ENCODE results near the gene LRP1B.

The LRP1B gene

DNA sequence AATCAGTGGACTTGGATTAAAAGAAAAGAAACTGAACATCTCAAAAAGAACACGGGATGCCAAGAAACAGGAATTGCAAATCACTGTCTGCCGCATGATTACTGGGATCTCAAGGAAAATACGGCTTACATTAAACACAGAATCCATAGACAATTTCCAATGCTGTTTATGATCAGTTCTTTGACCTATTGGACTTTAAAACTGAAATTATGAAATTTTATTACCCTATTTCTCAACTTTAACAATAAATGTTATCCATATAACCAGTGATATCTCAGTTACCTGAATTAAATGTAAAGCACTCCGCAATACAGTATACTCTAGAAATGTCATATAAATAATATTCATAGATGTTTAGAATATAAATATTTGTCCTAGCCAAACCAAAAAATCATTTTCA is 1793.8 kb downstream of the LRP1B start:
- H3K36me3 ChIP-seq: no peaks in the 10 kb centered on the region
- H3K27ac ChIP-seq: no peak overlapping the region
- H3K4me1 ChIP-seq (ENCODE audit: control insufficient read depth in 1 of 2, insufficient read depth in 1 of 2, low read depth in 1 of 2, low read length in 1 of 2): no peaks in the 10 kb centered on the region
- H3K4me3 ChIP-seq (ENCODE audit: low read depth in 1 of 2, low read length in 1 of 2): no peak overlapping the region
- H3K9me3 ChIP-seq: no peaks in the 10 kb centered on the region
- H3K27me3 ChIP-seq: no peaks in the 10 kb centered on the region
- TF ChIP-seq, protein P1, sequence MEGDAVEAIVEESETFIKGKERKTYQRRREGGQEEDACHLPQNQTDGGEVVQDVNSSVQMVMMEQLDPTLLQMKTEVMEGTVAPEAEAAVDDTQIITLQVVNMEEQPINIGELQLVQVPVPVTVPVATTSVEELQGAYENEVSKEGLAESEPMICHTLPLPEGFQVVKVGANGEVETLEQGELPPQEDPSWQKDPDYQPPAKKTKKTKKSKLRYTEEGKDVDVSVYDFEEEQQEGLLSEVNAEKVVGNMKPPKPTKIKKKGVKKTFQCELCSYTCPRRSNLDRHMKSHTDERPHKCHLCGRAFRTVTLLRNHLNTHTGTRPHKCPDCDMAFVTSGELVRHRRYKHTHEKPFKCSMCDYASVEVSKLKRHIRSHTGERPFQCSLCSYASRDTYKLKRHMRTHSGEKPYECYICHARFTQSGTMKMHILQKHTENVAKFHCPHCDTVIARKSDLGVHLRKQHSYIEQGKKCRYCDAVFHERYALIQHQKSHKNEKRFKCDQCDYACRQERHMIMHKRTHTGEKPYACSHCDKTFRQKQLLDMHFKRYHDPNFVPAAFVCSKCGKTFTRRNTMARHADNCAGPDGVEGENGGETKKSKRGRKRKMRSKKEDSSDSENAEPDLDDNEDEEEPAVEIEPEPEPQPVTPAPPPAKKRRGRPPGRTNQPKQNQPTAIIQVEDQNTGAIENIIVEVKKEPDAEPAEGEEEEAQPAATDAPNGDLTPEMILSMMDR (IDR thresholded peaks at IDR 0.05): no peak

DNA sequence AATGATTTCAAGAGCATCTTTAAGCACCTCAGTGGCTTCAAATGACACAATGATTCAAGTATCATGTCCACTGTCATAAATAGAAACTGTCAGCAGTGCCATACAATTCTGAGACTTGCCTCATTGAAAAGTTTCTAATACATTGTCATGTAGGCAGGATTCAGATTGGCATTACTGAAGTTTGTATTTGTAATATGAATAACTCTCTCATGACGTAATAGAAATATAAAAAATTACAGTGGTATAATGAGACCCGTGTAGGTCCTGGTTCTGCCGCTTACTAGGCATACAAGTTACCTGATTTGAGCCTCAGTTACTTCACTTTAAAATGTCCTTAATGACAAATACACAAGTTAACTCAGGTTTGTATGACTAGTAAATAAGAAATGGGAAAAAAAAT is 1814.5 kb downstream of the LRP1B start:
- Histone ChIP-seq H3K4me1 (ENCODE audit: control insufficient read depth in 1 of 2, insufficient read depth in 1 of 2, low read depth in 1 of 2, low read length in 1 of 2) (no peaks in the 10 kb centered on the region), H3K27me3 (no peaks in the 10 kb centered on the region), H3K4me3 (ENCODE audit: low read depth in 1 of 2, low read length in 1 of 2) (no peak overlapping the region), H3K36me3 (no peaks in the 10 kb centered on the region), H3K27ac (no peak overlapping the region), H3K9me3 (no peaks in the 10 kb centered on the region)
- TF ChIP-seq, protein P1 (IDR thresholded peaks at IDR 0.05): no peak

DNA sequence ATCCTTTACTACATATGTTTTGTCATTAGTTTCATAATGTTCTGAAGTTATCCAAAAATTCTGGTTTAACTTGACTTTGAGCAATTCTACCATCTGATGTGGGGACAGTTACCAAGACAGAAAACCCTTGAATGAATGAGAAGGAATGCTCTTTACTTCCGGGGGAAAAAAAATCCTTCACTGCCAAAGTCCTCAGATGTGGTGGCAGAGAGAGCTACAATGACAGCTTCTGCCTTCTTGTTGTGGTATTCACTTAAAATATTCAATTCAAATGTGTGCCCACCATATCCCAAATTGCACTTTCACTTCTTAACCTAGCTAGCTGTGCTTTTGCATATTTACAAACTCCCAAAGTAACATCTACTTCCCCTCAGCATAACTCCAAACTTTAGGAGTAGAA is 1818.9 kb downstream of the LRP1B start:
- no peak overlapping the region for H3K4me3 ChIP-seq (ENCODE audit: low read depth in 1 of 2, low read length in 1 of 2)
- H3K4me1 ChIP-seq (ENCODE audit: control insufficient read depth in 1 of 2, insufficient read depth in 1 of 2, low read depth in 1 of 2, low read length in 1 of 2): no peaks in the 10 kb centered on the region
- H3K36me3 ChIP-seq: no peaks in the 10 kb centered on the region
- H3K27ac ChIP-seq: no peak overlapping the region
- TF ChIP-seq, protein P1 (IDR thresholded peaks at IDR 0.05): no peak
- H3K9me3 ChIP-seq: no peaks in the 10 kb centered on the region
- no peaks in the 10 kb centered on the region for H3K27me3 ChIP-seq

DNA sequence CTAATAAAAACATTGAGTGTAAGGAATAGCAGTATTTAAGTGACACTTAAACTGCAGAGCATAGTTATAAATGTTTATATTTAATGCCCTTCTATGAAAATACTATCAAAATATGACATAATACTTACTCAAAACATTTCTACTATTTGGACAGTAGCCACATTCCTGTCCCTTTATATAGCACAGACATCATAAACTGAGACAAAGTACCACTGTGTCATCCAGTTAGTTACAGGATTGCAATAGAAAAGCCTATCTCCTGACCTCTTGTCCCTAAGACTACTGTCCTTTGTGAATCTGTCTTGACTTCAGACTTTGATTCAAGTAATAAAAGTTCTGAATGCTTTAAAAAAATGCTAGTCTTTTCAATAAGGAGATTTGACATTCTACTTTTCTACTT is 1822.1 kb downstream of the LRP1B start:
- H3K27ac ChIP-seq: no peak overlapping the region
- TF ChIP-seq, protein P1 (IDR thresholded peaks at IDR 0.05): no peak
- no peaks in the 10 kb centered on the region for H3K4me1 ChIP-seq (ENCODE audit: control insufficient read depth in 1 of 2, insufficient read depth in 1 of 2, low read depth in 1 of 2, low read length in 1 of 2)
- no peaks in the 10 kb centered on the region for H3K27me3 ChIP-seq
- no peaks in the 10 kb centered on the region for H3K9me3 ChIP-seq
- no peak overlapping the region for H3K4me3 ChIP-seq (ENCODE audit: low read depth in 1 of 2, low read length in 1 of 2)
- no peaks in the 10 kb centered on the region for H3K36me3 ChIP-seq

DNA sequence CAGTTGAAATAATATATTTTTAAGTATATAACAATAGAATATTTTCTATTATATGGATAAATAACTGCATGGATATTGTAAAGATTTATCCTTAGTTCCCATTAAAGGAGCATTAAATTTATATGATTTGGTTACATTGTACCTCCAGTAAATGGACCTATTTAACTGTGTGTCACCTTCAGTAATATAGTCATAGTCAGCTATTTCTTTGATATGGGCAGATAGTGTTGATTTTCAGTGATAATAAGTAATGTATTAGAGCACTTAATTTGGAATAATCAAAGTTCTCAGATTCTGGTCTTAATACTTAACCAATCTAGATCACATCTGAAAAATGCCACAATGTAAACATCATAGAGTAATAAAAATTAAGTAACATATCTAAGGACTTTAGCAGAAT is 1823.3 kb downstream of the LRP1B start:
- TF ChIP-seq, protein P1 (IDR thresholded peaks at IDR 0.05): no peak
- Histone ChIP-seq H3K27ac (no peak overlapping the region), H3K36me3 (no peaks in the 10 kb centered on the region), H3K4me1 (ENCODE audit: control insufficient read depth in 1 of 2, insufficient read depth in 1 of 2, low read depth in 1 of 2, low read length in 1 of 2) (no peaks in the 10 kb centered on the region), H3K4me3 (ENCODE audit: low read depth in 1 of 2, low read length in 1 of 2) (no peak overlapping the region), H3K27me3 (no peaks in the 10 kb centered on the region), H3K9me3 (no peaks in the 10 kb centered on the region)

DNA sequence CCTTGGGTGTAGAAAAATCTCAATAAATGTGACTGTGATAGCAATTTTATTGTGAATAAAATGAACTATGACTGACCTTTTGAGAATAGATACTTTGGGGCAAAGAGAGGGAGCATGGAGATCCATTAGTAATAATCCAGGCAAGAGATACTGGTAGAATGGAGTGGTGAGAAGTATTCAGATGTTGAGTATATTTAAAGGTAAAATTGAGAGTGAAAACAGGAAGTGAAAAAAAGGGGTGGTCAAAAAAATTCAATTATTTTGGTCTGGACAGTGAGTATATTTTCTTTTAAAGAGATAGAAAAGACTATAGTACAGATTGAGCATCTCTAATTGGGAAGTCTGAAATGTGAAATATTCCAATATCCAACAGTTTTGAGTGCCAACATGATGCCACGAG is 1835.0 kb downstream of the LRP1B start:
- H3K36me3 ChIP-seq: no peaks in the 10 kb centered on the region
- TF ChIP-seq, protein P1 (IDR thresholded peaks at IDR 0.05): no peak
- H3K4me1 ChIP-seq (ENCODE audit: control insufficient read depth in 1 of 2, insufficient read depth in 1 of 2, low read depth in 1 of 2, low read length in 1 of 2): no peaks in the 10 kb centered on the region
- no peak overlapping the region for H3K4me3 ChIP-seq (ENCODE audit: low read depth in 1 of 2, low read length in 1 of 2)
- H3K27me3 ChIP-seq: no peaks in the 10 kb centered on the region
- H3K27ac ChIP-seq: no peak overlapping the region
- H3K9me3 ChIP-seq: no peaks in the 10 kb centered on the region

All from neutrophil (primary cell).